GM18909 (cell line): ENCODE results near the gene SLC44A3.
"Not testable (repeated sequence)": the region's sequence is repeated elsewhere in the genome, so short reads cannot be mapped to it uniquely, and the experiment has no call there.

Experiments
- ATAC-seq: cut with Tn5 transposase; IDR thresholded peaks from one replicate; pipeline ENCODE4 v1.9.1; 2021; ENCODE audit warnings: mild to moderate bottlenecking; ENCODE audit not compliant: unreplicated experiment, poor library complexity

SLC44A3 gene

DNA sequence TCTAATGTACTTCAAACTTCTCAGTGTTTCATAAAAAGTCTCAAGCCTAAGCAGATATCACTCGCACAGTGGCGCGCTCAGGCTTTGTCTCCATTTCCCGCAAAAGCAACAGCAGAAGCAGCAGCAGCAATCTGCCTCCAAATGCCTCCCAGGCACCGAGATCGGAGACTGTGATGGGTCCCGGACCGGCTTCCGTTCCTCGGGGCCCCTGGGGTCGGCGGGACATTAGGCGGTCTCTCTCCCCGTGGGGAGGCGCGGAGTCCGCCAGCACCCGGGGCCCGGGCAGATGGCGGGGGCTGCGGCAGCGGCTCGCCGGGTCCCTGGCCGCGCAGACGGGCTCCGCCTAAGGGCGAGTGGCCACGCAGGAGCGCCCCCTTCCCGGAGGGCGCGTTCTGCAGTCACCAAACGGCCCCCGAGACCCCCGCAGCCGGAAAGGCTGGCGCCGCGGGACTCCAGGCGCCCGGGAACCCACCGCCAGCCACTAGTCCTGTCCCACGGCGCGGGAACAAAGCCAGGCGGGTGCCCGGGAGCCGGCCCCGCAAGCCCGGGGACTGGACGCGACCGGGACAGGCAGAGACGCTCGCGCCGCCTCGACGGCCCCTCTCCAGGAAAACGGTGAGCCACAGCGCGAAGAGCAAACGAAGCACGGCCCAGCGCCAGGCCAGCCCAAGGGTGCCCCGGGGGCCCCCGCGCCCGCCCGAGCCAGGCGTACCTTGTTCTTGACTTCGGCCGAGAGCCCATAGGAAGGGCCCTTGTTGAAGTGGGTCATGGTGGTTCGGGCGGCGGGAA lies 106.2 kb downstream of the SLC44A3 start:
- ATAC-seq, result peak; percentile 33

DNA sequence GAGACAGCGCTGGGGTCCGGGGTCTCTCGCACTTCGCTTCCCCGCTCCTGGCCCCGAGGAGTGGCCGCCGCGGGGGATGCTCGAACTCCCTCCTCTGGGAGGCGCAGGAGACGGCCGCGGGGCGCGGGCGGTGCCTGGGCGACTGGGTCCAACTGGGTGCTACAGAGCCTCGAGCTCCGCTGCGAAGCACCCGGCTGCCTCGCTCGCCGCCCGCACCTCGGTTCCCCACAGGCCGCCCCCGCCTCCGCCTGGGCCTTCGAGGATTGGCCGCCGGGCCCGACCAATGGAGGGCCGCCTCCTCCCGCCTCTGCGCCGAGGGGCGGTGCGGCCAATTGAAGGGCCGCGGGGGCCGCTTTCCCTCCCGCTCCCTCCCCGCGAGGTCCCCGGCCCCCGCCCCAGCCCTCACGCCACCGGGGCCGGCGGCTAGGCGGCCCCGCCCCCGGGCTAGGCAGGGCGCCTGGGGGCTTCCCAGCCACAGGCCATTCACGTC lies 106.8 kb downstream of the SLC44A3 start, which contains the start of gene CNN3:
TSS of gene CNN3 (minus strand) at position 196 of the 490 bp plus-strand sequence. CDS start 216 bp downstream, outside the sequence.
- ATAC-seq, result peak; percentile 85

DNA sequence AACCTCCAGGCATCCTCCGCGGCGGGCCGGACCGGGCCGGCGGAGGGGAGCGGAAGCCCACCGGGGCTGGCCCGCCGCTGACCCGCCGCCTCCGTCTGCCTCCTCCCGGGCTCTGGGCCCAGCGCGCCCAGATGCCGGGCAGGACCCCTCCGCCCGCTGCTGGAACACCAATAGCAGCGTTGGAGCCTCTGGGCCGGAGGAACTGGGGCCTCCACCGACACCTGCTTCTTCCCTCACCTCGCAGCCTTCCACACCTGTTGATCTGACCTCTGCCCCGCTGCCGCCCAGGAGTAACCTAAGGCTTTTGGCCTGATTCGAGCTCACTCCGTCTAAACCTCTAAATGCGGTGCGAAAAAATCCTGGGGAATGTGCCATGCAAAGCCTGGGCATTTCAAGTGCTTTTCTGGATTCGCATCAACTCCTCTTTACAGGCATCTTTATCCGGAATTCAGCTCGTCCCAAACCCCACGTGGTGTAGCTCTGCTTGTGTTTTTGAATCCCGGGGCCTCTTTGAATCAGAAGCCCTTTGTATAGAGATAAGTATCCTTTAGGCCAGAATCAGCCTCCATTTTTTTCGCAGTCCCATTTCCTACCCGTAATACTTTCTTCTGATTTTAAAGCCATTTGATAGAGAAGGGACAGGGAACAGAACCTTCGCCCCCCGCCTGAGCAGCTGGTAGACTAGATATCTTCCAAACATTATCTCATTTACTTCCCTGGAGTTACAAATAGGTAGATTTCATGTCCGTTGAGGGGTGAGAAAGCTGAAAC lies 107.4 kb downstream of the SLC44A3 start:
- peak; percentile 27 for ATAC-seq

DNA sequence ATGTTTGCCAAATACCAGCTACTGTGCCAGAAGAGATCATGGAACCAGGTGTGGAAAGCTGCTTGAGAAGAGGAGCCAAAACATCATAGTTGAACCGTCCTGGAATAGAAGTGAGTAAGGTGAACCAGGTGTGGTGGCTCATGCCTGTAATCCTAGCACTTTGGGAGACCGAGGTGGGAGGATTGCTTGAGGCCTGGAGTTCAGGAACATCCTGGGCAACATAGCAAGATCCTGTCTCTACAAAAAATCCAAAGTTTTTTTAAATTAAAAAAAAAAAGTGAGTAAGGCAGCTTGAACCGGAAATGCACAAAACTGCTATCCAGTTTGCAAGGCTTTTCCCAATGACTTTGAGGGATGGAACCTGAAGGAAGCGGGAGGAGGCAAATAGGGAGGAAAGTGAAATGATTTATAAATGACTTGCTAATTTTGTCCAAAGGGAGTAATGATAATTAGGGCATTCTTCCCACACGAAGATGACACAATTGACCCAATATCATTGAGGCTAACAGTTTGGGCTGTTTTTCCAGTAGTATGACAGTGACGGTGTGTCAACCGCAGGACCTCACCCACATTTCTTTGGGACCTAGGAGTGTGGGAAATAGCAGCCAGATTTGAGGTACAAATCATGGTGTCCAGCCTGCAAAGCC lies 108.3 kb downstream of the SLC44A3 start:
- ATAC-seq, result no peak

DNA sequence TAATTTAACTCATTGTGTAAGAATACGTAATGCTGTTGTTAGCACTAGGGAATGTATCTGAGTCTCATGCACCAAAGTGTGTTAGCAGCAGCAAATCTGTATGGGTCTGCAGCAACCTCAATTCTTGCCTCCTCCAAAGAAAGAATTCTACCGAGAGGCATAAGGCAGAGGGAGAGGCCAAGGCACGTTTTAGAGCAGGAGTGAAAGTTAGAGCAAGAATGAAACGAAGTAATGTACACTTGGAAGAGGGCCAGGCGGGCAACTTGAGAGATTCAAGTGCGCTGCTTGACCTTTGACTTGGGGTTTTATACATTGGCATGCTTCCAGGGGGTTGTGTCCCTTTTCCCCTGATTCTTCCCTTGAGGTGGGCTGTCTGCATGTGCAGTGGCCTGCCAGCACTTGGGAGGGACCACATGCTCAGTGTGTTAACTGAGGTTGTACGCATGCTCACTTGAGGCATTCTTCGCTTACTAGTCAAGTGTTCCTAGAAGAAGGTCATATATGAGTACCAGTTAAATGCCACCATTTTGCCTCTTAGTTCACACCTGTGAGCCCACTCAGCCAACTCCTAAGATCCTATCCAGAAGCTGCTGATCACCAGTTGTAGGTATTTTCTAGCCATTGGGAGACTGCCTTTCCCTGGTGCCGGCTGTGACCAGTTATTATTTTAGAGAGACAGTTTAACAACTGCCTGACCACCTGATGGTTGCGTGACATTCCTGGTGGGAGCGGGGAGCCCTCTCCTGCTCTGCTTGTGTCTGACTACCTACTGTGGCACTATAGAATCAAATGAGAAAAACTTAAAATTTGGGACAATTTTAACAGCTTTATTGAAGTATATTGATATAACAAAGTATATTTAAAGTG lies 109.4 kb downstream of the SLC44A3 start:
- no peak for ATAC-seq

DNA sequence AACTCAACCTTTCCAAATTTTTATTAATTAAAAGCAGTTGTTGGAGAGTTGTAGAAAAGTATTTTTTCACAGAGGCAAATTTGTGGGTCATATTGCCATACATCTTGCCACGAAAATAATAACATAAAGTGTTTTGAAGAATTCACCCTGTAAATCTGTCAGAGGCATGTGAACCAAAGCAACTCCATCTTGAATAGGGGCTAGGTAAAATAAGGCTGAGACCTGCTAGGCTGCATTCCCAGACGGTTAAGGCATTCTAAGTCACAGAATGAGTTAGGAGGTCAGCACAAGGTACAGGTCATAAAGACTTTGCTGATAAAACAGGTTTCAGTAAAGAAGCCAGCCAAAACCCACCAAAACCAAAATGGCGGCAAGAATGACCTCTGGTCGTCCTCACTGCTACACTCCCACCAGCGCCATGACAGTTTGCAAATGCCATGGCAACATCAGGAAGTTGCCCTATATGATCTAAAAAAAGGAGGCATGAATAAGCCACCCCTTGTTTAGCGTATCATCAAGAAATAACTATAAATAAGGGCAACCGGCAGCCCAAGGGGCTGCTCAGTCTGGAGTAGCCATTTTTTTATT lies 111.2 kb downstream of the SLC44A3 start:
- no peak for ATAC-seq

DNA sequence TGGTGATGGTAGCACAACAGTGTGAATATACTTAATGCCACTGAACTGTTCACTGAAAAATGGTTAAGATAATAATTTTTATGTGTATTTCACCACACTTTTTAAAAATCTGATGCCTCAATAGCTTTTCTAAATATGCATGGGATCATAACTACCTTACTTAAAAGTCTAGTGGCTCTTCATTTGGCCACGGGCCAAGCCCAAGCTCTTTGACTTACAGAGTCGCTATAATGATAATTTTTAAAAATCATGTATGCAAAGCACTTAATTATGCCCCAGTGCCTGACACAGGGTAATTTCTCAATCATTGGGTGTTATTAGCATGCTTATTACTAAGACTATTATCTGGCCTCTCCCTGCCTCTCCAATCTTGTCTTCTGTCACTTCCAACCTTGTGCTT lies 114.4 kb downstream of the SLC44A3 start:
- ATAC-seq, result no peak

DNA sequence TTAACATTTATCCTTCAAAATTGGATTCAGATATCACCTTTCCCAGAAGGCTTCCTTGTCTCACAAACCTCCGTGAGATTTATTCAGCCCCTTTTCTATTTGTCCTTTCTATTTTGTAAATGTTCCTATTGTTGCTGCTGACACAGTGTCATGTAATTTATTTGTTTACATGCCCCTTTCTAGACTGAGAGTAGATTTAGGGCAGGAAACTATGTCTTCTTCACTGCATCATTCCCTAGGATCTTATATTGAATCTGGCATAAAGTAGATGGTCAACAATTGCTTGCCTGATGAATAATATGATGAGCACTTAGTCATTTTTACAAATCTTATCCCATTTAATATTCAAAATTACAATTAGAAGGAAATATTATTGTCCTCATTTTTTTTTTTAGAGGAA lies 114.9 kb downstream of the SLC44A3 start:
- no peak for ATAC-seq

DNA sequence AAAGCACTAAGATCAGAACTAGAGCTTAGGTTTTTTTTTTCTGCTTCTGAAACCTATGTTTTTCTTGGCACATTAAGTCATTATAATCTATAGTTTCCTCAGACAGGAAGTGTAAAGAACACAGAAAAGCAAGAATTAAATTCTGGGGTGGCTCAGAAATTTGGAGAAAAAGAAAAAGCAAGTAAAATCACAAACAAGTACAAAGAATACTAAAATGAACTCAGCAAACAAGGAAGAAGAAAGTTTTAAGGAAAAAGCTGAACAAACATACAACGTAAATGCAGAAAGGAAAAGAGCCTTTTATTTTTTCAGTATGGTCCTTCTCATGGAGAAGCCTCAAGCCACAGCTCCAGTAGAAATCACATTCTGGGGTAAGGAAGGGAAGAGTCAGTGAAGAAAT lies 115.3 kb downstream of the SLC44A3 start:
- no peak for ATAC-seq

DNA sequence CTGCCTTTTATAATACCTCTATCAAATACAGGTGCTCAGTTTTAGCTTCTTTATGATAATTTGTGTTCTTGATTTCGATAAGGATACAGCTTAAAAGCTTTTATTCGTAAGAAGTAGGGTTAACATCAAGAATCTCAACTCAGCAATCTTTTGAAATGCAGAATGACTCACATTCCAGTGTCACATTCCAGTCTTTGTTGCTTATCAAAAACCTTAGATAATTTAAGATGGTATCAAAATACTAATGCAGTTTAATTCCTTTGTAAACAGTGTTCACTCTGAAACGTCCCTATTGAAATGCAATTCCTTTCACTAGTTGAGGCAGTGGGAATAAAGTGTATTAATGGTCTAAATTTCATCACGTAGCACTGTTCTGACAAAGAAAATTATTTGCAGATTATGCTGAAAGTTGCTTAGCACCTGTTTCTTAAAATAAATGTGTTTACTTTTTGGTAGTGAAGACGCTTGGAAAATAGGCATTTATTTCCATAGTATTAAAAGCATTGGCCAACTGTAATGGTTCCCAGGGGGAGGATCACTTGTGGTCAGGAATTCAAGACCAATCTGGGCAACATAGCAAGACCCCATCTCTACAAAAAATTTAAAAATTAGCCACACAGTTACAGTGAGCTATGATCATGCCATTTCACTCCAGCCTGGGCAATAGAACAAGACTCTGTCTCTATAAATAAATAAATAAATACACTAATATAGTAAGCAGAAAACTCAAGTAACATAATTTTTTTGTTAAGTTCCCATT lies 116.9 kb downstream of the SLC44A3 start:
- ATAC-seq, result no peak

DNA sequence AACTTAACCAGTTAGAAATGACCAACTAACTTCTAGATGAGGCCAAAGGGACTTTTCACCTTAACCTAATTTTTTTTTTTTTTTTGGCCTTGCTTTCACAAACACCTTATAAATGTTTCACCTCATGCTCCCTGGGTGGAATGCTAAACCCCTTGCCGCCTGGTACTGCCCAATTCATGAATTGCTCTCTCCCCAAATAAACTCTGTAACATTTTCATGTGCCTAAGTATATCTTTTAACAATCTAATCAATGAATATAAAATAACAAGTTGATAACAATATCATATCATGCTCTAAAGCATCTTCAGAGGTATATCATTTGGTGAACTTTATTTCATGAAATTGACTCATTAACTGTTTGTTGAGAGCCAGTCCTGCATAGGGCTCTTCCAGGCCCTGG lies 117.7 kb downstream of the SLC44A3 start:
- no peak for ATAC-seq

DNA sequence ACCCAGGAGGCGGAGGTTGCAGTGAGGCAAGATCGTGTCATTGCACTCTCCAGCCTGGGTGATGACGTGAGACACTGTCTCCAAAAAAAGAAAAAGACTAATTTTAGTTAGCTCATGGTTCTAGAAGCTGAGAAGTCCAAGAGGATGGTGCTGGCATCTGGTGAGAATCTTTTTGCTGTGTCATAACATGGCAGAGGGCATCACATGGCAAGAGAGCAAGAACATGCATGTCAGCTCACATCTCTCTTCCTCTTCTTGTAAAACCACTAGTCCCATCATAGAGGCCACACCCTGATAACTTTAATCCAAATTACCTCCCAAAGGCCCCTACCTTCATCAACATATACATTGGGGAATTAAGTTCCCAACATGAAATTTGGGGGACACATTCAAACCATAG lies 120.6 kb downstream of the SLC44A3 start:
- ATAC-seq, result no peak

DNA sequence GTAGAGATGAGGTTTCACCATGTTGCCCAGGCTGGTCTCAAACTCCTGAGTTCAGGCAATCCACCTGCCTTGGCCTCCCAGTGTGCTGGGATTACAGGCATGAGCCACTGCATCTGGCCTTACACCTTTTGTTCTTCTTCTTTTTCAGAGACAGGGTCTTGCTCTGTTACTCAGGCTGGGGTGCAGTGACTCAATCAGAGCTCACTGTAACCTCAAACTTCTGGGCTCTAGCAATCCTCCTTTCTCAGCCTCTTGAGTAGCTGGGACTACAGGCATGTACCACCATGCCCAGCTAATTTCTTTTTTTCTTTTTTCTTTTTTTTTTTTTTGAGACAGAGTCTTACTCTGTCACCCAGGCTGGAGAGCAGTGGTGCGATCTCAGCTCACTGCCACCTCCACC lies 121.3 kb downstream of the SLC44A3 start:
- not testable (repeated sequence) for ATAC-seq

DNA sequence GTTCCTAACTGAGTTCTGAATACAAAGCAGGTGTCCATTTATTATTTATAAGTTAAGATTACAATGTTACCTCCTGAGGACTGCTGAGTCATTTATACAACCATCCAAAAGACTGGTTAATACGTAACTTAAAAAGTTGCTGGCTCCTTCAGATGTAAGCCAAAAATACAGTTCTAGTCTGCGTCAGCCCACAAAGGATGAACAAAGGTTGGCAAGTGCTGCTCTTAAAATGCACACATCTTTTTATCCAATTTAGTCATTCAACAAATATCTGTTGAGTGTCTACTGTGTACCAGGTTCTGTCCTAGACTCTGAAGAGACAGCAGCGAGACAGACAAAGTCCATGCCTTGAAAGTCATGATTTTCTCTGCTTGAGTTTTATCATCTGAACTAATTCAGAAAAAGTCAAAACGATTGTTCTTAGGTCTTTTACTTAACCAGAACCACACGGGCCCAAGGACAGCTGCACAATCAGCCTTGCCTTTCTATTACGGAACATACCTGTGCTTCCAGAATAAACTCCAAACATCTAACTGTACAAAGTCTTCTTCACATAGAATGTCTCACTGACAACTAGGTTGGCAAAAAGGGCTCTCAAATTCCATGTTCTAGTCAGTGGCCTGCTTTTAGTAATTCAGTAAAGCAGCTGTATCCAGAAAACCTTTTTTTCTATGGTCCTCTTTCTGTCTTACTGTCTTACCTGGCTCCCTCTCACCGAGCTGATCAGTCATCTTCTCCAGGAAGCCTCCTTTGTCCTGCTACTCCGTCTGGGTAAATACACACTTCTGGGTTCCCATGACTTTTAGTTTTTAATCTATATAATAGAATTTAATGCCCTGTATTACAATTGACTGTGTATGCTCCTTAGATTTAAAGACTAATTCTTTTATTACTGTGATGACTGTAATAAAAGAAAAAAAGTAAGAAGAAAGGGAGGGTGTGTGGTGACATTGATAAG lies 122.3 kb downstream of the SLC44A3 start:
- peak; percentile 75 for ATAC-seq
